LNCAP (cell line): ENCODE results near the gene SPNS2.

ENCODE experiments used
- TF ChIP-seq, protein P1 (sequence below): fragments of 450-650 bp; IDR thresholded peaks from 2 replicates; pipeline ENCODE4 v1.5.1; 2017; ENCODE audit warnings: mild to moderate bottlenecking

SPNS2 gene, protein sequence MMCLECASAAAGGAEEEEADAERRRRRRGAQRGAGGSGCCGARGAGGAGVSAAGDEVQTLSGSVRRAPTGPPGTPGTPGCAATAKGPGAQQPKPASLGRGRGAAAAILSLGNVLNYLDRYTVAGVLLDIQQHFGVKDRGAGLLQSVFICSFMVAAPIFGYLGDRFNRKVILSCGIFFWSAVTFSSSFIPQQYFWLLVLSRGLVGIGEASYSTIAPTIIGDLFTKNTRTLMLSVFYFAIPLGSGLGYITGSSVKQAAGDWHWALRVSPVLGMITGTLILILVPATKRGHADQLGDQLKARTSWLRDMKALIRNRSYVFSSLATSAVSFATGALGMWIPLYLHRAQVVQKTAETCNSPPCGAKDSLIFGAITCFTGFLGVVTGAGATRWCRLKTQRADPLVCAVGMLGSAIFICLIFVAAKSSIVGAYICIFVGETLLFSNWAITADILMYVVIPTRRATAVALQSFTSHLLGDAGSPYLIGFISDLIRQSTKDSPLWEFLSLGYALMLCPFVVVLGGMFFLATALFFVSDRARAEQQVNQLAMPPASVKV

DNA sequence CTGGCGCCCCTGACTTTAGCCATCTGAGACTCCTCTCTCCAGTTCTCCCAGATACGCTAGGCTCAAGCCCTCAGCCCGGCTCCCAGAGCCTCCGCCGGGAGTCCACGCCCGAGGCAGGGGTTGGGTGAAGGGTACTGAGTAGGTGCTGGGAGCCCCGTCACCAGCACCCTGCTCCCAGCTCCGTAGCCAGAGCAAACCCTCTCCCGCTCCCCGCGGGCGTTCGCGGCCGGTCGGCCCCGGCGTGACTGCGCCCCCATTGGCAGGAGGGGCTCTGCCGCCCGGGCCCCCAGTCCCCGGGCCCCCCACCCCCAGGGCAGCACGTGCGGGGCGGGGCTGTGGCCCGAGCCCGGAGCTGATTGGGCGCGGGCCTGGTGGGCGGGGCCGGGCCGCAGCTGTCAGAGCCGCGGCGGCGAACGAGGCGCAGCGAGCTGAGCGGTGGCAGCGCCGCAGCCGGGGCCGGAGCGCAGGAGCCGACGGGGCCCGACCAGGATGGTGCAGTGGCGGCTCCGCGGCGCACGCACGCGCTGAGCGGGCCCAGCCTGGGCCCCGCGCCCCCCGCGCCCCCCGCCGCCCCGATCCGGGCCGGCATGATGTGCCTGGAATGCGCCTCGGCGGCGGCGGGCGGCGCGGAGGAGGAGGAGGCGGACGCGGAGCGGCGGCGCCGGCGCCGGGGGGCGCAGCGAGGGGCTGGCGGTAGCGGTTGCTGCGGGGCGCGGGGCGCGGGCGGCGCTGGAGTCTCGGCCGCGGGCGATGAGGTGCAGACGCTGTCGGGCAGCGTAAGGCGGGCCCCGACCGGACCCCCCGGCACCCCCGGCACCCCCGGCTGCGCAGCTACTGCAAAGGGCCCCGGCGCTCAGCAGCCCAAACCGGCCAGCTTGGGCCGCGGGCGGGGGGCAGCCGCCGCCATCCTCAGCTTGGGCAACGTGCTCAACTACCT lies at the start of gene SPNS2:
Gene SPNS2, plus strand, starts transcription at position 421 of the 937 bp plus-strand sequence. Its CDS starts 167 bp downstream, at position 588.
- TF ChIP-seq, protein P1, sequence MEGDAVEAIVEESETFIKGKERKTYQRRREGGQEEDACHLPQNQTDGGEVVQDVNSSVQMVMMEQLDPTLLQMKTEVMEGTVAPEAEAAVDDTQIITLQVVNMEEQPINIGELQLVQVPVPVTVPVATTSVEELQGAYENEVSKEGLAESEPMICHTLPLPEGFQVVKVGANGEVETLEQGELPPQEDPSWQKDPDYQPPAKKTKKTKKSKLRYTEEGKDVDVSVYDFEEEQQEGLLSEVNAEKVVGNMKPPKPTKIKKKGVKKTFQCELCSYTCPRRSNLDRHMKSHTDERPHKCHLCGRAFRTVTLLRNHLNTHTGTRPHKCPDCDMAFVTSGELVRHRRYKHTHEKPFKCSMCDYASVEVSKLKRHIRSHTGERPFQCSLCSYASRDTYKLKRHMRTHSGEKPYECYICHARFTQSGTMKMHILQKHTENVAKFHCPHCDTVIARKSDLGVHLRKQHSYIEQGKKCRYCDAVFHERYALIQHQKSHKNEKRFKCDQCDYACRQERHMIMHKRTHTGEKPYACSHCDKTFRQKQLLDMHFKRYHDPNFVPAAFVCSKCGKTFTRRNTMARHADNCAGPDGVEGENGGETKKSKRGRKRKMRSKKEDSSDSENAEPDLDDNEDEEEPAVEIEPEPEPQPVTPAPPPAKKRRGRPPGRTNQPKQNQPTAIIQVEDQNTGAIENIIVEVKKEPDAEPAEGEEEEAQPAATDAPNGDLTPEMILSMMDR: no peak

DNA sequence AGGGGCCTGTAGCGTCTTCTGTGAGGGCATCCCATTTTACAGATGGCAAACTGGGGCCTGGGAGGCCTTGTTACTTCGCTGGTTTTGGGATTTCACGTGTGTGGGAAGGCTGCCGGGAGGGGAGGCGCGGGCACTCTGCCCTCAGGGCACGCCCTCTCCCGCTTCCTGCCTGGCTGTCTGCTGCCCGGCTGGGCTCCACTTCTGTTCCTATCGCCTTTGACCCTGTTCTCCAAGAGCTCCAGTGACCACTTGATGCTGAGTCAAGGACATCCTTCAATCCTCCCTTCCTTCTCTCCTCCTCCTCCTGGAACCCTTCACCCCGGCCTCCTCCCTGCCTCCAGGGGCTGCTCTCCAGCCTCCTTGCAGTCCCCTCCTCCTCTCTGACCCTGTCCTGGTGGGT lies 48.9 kb upstream of the SPNS2 start:
- TF ChIP-seq, protein P1: no peak

DNA sequence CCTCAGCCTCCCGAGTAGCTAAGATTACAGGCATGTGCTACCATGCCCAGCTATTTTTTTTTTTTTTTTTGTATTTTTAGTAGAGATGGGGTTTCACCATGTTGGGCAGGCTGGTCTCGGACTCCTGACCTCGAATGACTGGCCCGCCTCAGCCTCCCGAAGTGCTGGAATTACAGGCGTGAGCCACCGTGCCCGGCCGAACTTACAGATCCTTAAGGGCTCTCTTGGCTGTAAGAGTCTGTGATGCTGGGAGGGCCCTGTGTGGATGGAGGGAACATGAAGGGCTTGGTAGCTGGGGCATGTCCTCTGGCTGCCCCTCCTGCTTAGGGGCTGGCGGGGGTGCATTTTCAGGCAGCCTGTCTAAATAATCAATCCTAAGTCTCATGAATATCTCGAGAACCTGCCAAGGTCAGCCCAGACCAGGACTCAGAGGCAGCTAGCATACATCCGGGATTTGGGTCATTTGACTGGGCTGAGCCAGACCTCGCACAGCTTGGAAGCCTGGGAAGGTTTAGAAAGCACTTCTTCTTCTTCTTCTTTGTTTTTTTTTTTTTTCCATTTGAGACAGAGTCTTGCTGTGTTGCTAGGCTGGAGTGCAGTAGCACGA lies 47.9 kb upstream of the SPNS2 start:
- TF ChIP-seq, protein P1: no peak

DNA sequence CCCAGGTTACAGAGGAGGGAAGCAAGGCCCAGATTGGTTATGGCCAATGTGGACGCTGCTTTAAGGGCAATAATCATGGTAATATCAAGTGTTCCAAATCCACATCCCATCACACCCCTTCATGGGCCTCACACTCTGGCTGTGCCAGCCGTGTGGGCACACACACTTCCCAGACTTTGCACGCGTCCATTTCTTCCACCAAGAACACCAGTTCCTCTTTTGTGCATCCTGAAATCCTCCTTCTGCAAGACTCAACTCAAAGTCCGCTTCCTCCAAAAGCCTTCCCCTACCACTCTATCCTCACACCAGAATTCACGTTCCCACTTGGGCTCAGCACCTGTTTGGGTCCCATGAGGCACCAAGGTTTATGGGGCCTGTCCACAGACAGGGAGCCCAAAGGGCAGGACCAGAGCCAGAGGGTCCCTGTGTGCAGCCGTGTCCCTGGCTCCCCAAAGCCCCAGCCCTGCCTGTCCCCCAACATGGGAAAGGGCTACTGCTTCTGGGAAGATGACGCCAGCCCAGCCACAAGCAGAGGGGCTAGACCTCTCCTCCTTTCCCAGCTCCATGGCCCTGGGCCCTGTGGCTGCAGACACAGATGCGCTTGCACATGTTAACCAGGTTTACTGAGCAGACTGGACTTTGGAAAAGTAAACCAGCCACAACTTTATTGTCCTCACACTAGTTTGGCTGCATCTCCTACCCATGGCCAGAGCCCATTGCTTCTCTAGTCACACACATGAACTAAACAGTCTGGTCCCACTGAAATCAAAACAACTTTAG lies 44.7 kb upstream of the SPNS2 start:
- TF ChIP-seq, protein P1: no peak

DNA sequence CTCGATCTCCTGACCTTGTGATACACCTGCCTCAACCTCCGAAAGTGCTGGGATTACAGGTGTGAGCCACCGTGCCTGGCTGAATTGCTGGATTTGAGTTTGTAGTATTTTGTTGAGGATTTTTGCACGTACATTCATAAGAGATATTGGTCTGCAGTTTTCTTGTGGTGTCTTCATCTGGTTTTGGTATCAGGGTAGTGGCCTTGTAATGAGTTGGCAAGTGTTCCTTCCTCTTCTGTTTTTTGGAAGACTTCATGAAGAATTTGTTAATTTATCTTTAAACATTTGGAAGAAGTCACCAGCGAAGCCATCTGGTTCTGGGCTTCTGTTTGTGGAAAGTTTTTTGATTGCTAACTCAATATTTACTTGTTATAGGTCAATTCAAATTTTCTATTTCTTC lies 38.0 kb upstream of the SPNS2 start:
- TF ChIP-seq, protein P1: no peak

DNA sequence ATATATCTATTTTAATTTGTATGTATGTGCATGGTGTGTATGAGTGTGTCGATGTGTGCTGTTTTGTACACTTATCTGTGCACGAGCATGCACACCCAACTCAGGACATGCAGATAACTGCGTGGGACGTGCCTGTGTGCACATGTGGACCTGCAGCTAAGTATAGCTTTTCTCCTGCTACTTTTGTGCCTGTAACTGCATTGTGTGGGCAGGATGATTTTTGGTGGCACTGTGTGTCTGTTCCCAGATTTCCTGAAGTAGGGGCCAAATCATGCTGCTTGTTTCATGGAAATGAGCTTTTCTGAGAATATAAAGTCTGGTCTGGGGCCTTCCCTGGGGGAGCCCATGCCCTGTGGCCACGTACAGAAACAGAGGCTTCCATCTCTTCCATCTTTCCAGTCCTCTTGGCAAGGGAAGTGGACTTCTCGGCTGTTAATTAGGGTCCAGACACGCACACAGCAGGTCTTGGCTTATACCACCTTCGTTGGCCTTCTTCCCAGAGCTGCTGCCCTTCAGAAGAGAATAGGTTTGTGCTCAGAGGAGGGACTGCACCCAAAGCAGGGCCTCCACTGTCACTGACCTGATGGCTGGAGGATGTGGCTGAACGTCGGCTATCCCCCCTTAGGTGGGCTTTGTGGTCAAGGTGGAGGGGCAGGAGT lies 34.7 kb upstream of the SPNS2 start:
- TF ChIP-seq, protein P1: no peak
